GM18951 (cell line): ENCODE measurements around the gene ALDH1L1.

Experiments
- POLR2A ChIP-seq: IDR thresholded peaks from 4 replicates; pipeline ENCODE4 v1.6.1; 2011; ENCODE audit warnings: mild to moderate bottlenecking; ENCODE audit not compliant: insufficient read length, insufficient read depth; ENCODE audit errors: extremely low read depth
- in situ Hi-C: fragments of 300-500 bp; cut with MboI; formaldehyde crosslinking; loops from one replicate; pipeline ENCODE4 v1.12.0; 2022; ENCODE audit warnings: low sequenced_read_pairs, mixed read lengths, inconsistent platforms; ENCODE audit not compliant: unreplicated experiment

The ALDH1L1 gene

GRCh38 chr3:126202680-126203079 lies 22.3 kb upstream of the ALDH1L1 start:
- in situ Hi-C loops = no loop called here
- TF ChIP-seq POLR2A = no peak

DNA sequence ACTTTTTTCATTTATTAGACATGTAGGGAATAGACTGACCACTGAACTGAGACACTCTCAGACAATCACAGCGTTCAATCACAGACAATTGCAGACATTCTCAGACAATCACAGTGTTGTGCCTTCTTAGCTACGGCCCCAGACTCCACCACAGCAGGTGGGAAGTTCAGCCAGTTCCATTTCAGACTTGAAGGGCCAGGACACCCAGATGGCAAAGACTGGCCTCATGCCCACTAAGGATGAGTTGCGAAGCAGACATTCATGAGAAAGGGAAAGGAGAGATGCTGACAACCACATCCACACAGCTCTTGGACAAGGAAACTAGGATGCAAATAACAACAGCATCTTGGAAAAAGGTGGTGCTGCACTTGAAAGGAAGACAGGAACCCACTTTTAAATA lies 21.9 kb upstream of the ALDH1L1 start:
- TF ChIP-seq POLR2A = no peak
- in situ Hi-C loops = no loop called here

GRCh38 chr3:126201168-126201567 lies 20.8 kb upstream of the ALDH1L1 start:
- TF ChIP-seq POLR2A = no peak
- in situ Hi-C loops = no loop called here

- no peak for TF ChIP-seq POLR2A
- in situ Hi-C loops = no loop called here
These were observed 20.1 kb upstream of the ALDH1L1 start for GRCh38 chr3:126200534-126200933.

DNA sequence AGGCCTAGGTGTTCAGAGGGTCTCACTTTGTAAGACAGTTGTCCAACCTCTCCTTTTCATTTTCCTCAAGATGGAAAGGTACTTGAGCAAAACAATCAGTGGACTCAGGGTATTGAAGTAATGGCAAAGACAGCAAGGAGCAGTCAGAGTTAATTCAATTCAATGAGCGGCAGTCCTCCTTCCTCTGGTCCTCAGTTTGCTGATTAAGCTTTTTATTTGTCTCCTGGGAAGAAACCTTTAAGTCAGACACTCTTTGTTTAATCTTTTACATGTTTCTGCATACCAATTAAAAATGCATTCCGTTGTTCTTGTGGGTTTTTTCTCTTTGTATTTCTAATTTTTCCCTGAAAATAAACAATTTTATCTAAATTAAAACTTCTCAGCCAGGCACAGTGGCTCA lies 18.9 kb upstream of the ALDH1L1 start:
- TF ChIP-seq POLR2A = no peak
- in situ Hi-C loops = no loop called here

GRCh38 chr3:126197854-126198584 lies 17.6 kb upstream of the ALDH1L1 start:
- TF ChIP-seq POLR2A = no peak
- in situ Hi-C loops = no loop called here

DNA sequence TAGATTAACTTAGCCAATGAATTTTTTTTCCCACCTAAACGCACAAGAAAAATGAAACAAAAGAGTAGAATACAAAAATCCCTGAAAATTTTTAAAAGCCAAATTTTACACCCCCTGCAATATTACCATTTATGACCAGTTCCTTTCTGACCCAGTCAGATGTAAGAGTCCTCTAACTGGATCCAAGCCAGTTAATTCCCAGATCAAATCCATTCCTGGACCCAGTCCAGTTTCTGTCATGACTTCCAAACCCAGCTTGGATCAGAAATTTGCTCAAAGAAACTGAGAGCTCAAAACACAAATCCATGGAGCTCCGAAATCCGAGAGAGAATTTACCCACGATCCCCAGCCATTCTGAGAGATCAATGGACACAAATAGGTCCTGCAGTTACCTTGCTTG lies 17.0 kb upstream of the ALDH1L1 start:
- no peak for TF ChIP-seq POLR2A

DNA sequence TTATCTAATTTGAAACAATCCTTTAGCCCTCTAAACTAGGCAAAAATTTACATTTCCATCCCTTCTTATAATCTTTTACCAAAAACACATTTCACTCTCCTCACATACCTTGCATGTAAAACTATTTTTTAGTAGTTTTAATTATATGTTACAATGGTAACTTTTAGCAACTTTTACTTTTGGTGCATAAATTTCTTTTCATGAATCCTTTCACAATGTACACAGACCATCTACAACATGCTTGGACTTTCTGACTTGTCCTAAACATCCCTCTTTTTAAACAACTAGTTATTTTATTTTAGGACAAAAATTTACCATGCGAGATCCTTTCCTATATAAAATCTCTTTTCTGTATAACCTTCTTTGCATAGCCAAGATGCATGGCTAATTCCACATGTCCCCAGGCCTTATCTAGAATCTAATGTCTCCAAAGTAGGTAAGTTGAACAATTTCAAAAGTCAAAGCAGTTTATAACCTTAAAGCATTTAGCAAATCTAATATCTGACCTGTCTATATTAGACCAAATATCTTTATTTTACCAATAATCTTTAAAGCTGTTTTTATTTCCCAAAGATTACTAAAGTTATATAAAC lies 14.4 kb upstream of the ALDH1L1 start:
- in situ Hi-C loops = no loop called here
- no peak for TF ChIP-seq POLR2A

More for the DNA sequence above, 17.0 kb upstream of the ALDH1L1 start:
- in situ Hi-C loops = no loop called here

DNA sequence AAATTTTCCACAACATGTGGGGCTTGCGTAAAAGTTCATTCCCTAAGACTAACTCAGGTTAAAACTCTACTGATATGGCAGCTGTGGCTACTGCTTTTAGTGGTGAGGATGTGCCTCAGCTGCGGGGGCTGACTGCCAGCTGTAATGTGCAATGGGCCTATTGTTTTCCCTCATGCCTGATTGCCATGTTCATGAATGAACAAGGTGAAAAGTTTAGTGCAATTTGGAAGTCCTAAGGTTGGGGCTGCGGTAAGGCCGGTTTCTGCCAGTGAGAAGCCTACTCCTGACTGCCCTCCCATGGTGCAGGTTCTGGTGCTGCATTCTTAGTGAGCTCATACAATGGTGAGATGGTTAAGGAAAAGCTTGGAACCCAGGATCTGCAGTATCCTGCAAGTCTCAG lies 10.9 kb upstream of the ALDH1L1 start:
- in situ Hi-C loops = no loop called here
- no peak for TF ChIP-seq POLR2A

- no peak for TF ChIP-seq POLR2A
- in situ Hi-C loops = no loop called here
These were observed 7.5 kb upstream of the ALDH1L1 start for GRCh38 chr3:126187920-126188319.

DNA sequence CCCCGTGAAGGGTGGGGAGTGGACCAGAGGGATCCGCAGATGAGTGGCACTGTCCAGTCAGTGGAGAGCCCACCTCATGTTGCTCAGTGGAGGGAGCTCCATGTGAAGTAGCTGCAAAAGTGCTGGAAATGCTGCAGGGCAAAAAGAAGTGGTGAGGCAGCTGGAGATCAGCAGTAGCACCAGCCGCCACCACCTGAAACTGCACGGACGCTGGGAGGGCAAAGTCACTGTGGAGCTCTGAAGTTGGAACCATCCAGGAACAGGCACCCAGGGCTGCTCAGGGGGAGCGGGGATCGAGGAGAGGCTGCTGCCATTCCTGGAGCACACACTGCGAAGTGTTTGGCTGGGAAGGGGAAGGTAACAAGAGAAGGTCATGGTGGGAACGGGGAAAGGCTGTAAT lies 6.4 kb upstream of the ALDH1L1 start:
- in situ Hi-C loops = no loop called here
- no peak for TF ChIP-seq POLR2A

DNA sequence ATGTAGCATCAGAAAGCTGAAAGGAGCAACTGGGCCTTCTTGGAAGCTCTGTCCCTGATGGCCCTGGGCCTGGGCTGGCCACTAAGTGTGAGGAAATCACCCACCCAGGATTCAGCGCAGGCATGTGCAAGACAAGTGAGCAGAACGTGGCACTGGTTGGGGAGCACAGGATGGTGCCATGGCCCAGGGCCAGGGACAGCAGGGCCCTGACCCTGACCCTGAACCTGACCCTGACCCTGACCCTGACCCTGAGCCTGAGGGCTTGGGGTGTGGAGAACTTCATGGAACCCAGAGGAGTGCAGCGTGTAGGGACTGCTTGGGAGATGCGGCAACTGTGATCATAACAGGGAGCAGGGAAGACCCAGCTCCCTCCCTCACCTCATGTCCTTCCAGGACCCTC lies 5.9 kb upstream of the ALDH1L1 start:
- in situ Hi-C loops = no loop called here

GRCh38 chr3:126184465-126185000 lies 4.1 kb upstream of the ALDH1L1 start:
- no peak for TF ChIP-seq POLR2A
- in situ Hi-C loops = no loop called here

More for the DNA sequence above, 5.9 kb upstream of the ALDH1L1 start:
- TF ChIP-seq POLR2A = no peak

GRCh38 chr3:126181398-126181725 lies 976 bp upstream of the ALDH1L1 start:
- in situ Hi-C loops = no loop called here
- TF ChIP-seq POLR2A = no peak
